GM12864 (cell line): ENCODE data around the gene C6.

Experiments
- DNase-seq: peaks from one replicate; pipeline ENCODE4 v3.0.0-alpha.2; 2011; ENCODE audit warnings: low read depth
- H3K4me3 ChIP-seq: 2 replicates; pipeline ENCODE4 v1.5.1; 2011; ENCODE audit warnings: mild to moderate bottlenecking, low read depth, low read length, control low read depth
- CTCF ChIP-seq: IDR thresholded peaks from 2 replicates; pipeline ENCODE4 v1.5.1; 2011; ENCODE audit warnings: low read depth, mild to moderate bottlenecking, moderate library complexity, low read length, control low read depth, inconsistent platforms; ENCODE audit errors: missing control alignments

C6 gene

GRCh38 chr5:41094871-41095270 lies 118.5 kb downstream of the C6 start:
- no peak for TF ChIP-seq CTCF
- no peak overlapping the region for H3K4me3 ChIP-seq
- DNase-seq, result no peak

- DNase-seq, result no peak
- no peak overlapping the region for H3K4me3 ChIP-seq
- no peak for TF ChIP-seq CTCF
These were observed 119.5 kb downstream of the C6 start for GRCh38 chr5:41093803-41094202.
